H9 (cell line): Measurements from ENCODE around the gene LKAAEAR1. TPM values are rescaled to one million over a fixed set of nuclear protein-coding genes. Genes with fewer than 3 reads are reported as not detected.

Experiments used
- DNase-seq: peaks from one replicate; pipeline ENCODE4 v3.0.0-alpha.2; 2017
- H2AFZ ChIP-seq: one replicate; pipeline ENCODE4 v1.6.1; 2013; ENCODE audit warnings: mild to moderate bottlenecking, low read length, control low read depth, moderate library complexity
- H2AK5ac ChIP-seq: 2 replicates; pipeline ENCODE4 v1.6.1; 2013; ENCODE audit warnings: low read length, control low read depth, mixed read lengths; ENCODE audit not compliant: insufficient read length
- H2BK120ac ChIP-seq: one replicate; pipeline ENCODE4 v1.6.1; 2013; ENCODE audit warnings: low read depth, mild to moderate bottlenecking, low read length, control low read depth, inconsistent platforms; ENCODE audit not compliant: poor library complexity, severe bottlenecking
- H2BK12ac ChIP-seq: 2 replicates; pipeline ENCODE4 v1.6.1; 2013; ENCODE audit warnings: low read length, control low read depth, mixed read lengths, low read depth; ENCODE audit not compliant: insufficient read length
- H2BK15ac ChIP-seq: 2 replicates; pipeline ENCODE4 v1.6.1; 2013; ENCODE audit warnings: low read depth, low read length, control low read depth
- H2BK20ac ChIP-seq: one replicate; pipeline ENCODE4 v1.6.1; 2013; ENCODE audit warnings: low read depth, mild to moderate bottlenecking, low read length, control low read depth, inconsistent platforms; ENCODE audit not compliant: poor library complexity, severe bottlenecking
- H2BK5ac ChIP-seq: 2 replicates; pipeline ENCODE4 v1.6.1; 2013; ENCODE audit warnings: low read length, control low read depth, mixed read lengths; ENCODE audit not compliant: insufficient read length
- H3K14ac ChIP-seq: 2 replicates; pipeline ENCODE4 v1.6.1; 2013; ENCODE audit warnings: low read length, control low read depth; ENCODE audit not compliant: insufficient read depth
- H3K18ac ChIP-seq: 2 replicates; pipeline ENCODE4 v1.6.1; 2013; ENCODE audit warnings: low read depth, mild to moderate bottlenecking, mixed read lengths, low read length, control low read depth; ENCODE audit not compliant: insufficient read length
- H3K23ac ChIP-seq: 2 replicates; pipeline ENCODE4 v1.6.1; 2013; ENCODE audit warnings: low read length, control low read depth, mixed read lengths, low read depth; ENCODE audit not compliant: insufficient read length
- H3K23me2 ChIP-seq: 2 replicates; pipeline ENCODE4 v1.6.1; 2013; ENCODE audit warnings: low read depth, mild to moderate bottlenecking, mixed read lengths, low read length, control low read depth; ENCODE audit not compliant: insufficient read length, poor library complexity, severe bottlenecking
- H3K27ac ChIP-seq: 2 replicates; pipeline ENCODE4 v1.5.1; 2013; ENCODE audit warnings: low read length, control low read depth, mixed read lengths, low read depth; ENCODE audit not compliant: insufficient read length
- H3K27me3 ChIP-seq: 2 replicates; pipeline ENCODE4 v1.6.1; 2013; ENCODE audit warnings: low read length, control low read depth, inconsistent platforms; ENCODE audit not compliant: insufficient read depth
- H3K4ac ChIP-seq: 2 replicates; pipeline ENCODE4 v1.6.1; 2013; ENCODE audit warnings: low read depth, mild to moderate bottlenecking, control low read depth, inconsistent platforms, low read length, moderate library complexity
- H3K4me1 ChIP-seq: 2 replicates; pipeline ENCODE4 v1.6.1; 2013; ENCODE audit warnings: low read length, control low read depth, inconsistent platforms; ENCODE audit not compliant: insufficient read depth
- H3K4me2 ChIP-seq: 2 replicates; pipeline ENCODE4 v1.6.1; 2013; ENCODE audit warnings: low read length, control low read depth, mixed read lengths; ENCODE audit not compliant: insufficient read length, insufficient read depth
- H3K56ac ChIP-seq: 2 replicates; pipeline ENCODE4 v1.6.1; 2013; ENCODE audit warnings: low read depth, mild to moderate bottlenecking, mixed read lengths, low read length, control low read depth; ENCODE audit not compliant: insufficient read length
- H3K79me1 ChIP-seq: 2 replicates; pipeline ENCODE4 v1.6.1; 2013; ENCODE audit warnings: low read depth, mild to moderate bottlenecking, moderate library complexity, low read length, control low read depth, inconsistent platforms; ENCODE audit not compliant: insufficient read depth, poor library complexity, severe bottlenecking
- H3K79me2 ChIP-seq: 2 replicates; pipeline ENCODE4 v1.6.1; 2013; ENCODE audit warnings: low read length, control low read depth, inconsistent platforms; ENCODE audit not compliant: insufficient read depth
- H3K9ac ChIP-seq: 2 replicates; pipeline ENCODE4 v1.6.1; 2013; ENCODE audit warnings: low read length, control low read depth, mixed read lengths; ENCODE audit not compliant: insufficient read length; ENCODE audit errors: extremely low read depth
- H3K9me3 ChIP-seq: one replicate; pipeline ENCODE4 v1.6.1; 2013; ENCODE audit warnings: low read depth, low read length, inconsistent platforms; ENCODE audit not compliant: control insufficient read depth
- H3T11ph ChIP-seq: one replicate; pipeline ENCODE4 v1.6.1; 2013; ENCODE audit warnings: mild to moderate bottlenecking, low read length, control low read depth, inconsistent platforms
- H4K20me1 ChIP-seq: one replicate; pipeline ENCODE4 v1.6.1; 2013; ENCODE audit not compliant: control insufficient read depth, insufficient read length, insufficient read depth
- H4K5ac ChIP-seq: 2 replicates; pipeline ENCODE4 v1.6.1; 2013; ENCODE audit warnings: low read depth, mild to moderate bottlenecking, mixed read lengths, low read length, control low read depth; ENCODE audit not compliant: insufficient read length
- H4K8ac ChIP-seq: replicated peaks from 2 replicates; pipeline ENCODE4 v1.6.1; 2013; ENCODE audit warnings: low read length, control low read depth, mixed read lengths, low read depth; ENCODE audit not compliant: insufficient read length
- H4K91ac ChIP-seq: 2 replicates; pipeline ENCODE4 v1.6.1; 2013; ENCODE audit warnings: low read depth, mild to moderate bottlenecking, moderate library complexity, mixed read lengths, low read length, control low read depth; ENCODE audit not compliant: insufficient read length
- H3K27ac Mint-ChIP-seq, 3 experiments: 2 replicates in 2 of 3; 3 replicates in 1 of 3; pipeline ENCODE4 v1.8.0; 2020 to 2021; ENCODE audit warnings: mixed read lengths in 3 of 3, mild to moderate bottlenecking in 1 of 3, moderate library complexity in 1 of 3
- H3K27me3 Mint-ChIP-seq: 2 replicates; pipeline ENCODE4 v1.8.0; 2021; ENCODE audit warnings: low read depth, mild to moderate bottlenecking, moderate library complexity, mixed read lengths
- H3K36me3 Mint-ChIP-seq, 3 experiments: 2 replicates in 2 of 3; 3 replicates in 1 of 3; pipeline ENCODE4 v1.8.0; 2020 to 2021; ENCODE audit warnings: low read depth in 3 of 3, mixed read lengths in 3 of 3; ENCODE audit not compliant: insufficient read depth in 1 of 3
- H3K4me1 Mint-ChIP-seq, 2 experiments: 2 replicates each; pipeline ENCODE4 v1.8.0; 2020; ENCODE audit warnings: mixed read lengths in 2 of 2
- H3K4me3 Mint-ChIP-seq, 2 experiments: 2 replicates in 1 of 2; 3 replicates in 1 of 2; pipeline ENCODE4 v1.8.0; 2020 to 2021; ENCODE audit warnings: mild to moderate bottlenecking in 2 of 2, mixed read lengths in 2 of 2, moderate library complexity in 1 of 2
- H3K9me3 Mint-ChIP-seq, 2 experiments: 2 replicates in 1 of 2; 3 replicates in 1 of 2; pipeline ENCODE4 v1.8.0; 2020; ENCODE audit warnings: mild to moderate bottlenecking in 2 of 2, mixed read lengths in 2 of 2, moderate library complexity in 1 of 2
- WGBS: extraction: QIAGEN DNeasy Blood & Tissue Kit; methylation state at CpG from one replicate; pipeline ENCODE4 v1.1.7; 2013; ENCODE audit warnings: missing lambda C conversion rate, low lambda C conversion rate, mixed read lengths; ENCODE audit not compliant: insufficient read length; ENCODE audit errors: extremely low coverage; 5-methylcytosine and 5-hydroxymethylcytosine counted together
- total RNA-seq: library from RNA; stranded (reverse); gene quantifications from 2 replicates; pipeline ENCODE4 v1.2.1, GENCODE V29; 2021
- TF ChIP-seq, protein P1 (sequence below): fragments of 200-600 bp; sonication (generic); conservative IDR thresholded peaks from 3 replicates; pipeline ENCODE4 v1.8.0; 2021; ENCODE audit warnings: antibody characterized with exemption, mild to moderate bottlenecking

Gene LKAAEAR1
- total RNA-seq, 1 experiment from 2014 or later = 0.39 TPM

DNA sequence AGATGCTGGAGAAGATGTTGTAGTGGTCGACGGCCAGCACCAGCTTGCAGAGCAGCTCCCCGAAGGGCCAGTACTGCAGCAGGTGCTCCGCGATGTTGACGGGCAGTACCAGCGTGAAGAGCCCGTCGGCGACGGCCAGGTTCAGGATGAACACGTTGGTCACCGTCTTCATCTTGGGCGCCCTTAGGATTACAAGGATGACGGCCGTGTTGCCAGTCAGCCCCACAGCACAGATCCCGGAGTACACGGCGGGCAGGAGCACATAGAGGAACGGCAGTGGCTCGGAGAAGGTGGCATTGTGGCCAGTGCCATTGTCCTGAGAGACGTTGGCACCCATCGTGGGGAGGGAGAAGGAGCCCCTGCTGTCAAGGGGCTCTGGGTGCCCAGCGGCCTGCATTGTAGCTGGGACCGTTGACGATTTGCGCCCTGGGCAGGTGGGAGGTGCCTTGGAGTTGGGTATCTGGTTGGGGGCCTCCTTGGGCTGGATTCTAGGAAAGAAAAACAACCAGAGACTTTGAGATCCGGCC is 22.3 kb upstream of the LKAAEAR1 start:
- no CpG with 5 or more reads among the region's 28 CpGs for WGBS
- Histone ChIP-seq H3K18ac (no peak overlapping the region), H2BK120ac (no peak overlapping the region), H3T11ph (no peak overlapping the region), H3K27me3 (peaks cover 3% of the 10 kb centered on the region; the same call in 1 of the 2 replicates), H3K14ac (no peak overlapping the region), H3K4me1 (no peaks in the 10 kb centered on the region), H2BK20ac (no peak overlapping the region), H2BK12ac (no peak overlapping the region), H2BK5ac (no peak overlapping the region), H3K79me2 (no peaks in the 10 kb centered on the region), H3K23me2 (no peaks in the 10 kb centered on the region), H2BK15ac (no peak overlapping the region), H4K91ac (no peak overlapping the region), H3K4me2 (no peak overlapping the region), H3K79me1 (no peaks in the 10 kb centered on the region), H4K8ac (no peak overlapping the region), H4K20me1 (no peaks in the 10 kb centered on the region), H4K5ac (no peak overlapping the region), H3K4ac (no peak overlapping the region), H2AFZ (no peak overlapping the region), H2AK5ac (no peak overlapping the region), H3K27ac (no peak overlapping the region), H3K56ac (no peak overlapping the region), H3K9me3 (no peaks in the 10 kb centered on the region), H3K23ac (no peak overlapping the region), H3K9ac (no peak overlapping the region)
- no peaks in the 10 kb centered on the region for H3K36me3 Mint-ChIP-seq
- no peak for DNase-seq
- peaks cover 29% of the 10 kb centered on the region for H3K27me3 Mint-ChIP-seq
- TF ChIP-seq, protein P1, sequence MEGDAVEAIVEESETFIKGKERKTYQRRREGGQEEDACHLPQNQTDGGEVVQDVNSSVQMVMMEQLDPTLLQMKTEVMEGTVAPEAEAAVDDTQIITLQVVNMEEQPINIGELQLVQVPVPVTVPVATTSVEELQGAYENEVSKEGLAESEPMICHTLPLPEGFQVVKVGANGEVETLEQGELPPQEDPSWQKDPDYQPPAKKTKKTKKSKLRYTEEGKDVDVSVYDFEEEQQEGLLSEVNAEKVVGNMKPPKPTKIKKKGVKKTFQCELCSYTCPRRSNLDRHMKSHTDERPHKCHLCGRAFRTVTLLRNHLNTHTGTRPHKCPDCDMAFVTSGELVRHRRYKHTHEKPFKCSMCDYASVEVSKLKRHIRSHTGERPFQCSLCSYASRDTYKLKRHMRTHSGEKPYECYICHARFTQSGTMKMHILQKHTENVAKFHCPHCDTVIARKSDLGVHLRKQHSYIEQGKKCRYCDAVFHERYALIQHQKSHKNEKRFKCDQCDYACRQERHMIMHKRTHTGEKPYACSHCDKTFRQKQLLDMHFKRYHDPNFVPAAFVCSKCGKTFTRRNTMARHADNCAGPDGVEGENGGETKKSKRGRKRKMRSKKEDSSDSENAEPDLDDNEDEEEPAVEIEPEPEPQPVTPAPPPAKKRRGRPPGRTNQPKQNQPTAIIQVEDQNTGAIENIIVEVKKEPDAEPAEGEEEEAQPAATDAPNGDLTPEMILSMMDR = no peak
- peaks cover 9 to 14% of the 10 kb centered on the region in 2 experiments; a peak in 3 of 4 replicates for H3K4me1 Mint-ChIP-seq
- no peak overlapping the region; a peak in 1 of 5 replicates for H3K4me3 Mint-ChIP-seq
- H3K27ac Mint-ChIP-seq = peak overlapping the region in 1 of 3 experiments; percentile 27; a peak in 1 of 7 replicates
- no peaks in the 10 kb centered on the region for H3K9me3 Mint-ChIP-seq
